Suprapubic skin (tissue), 4 donors: ENCODE results near the gene MYO15A. TPM values are rescaled to one million over a fixed set of nuclear protein-coding genes. Genes with fewer than 3 reads are reported as not detected.

Experiments used
- DNase-seq, 2 donors: peaks; one replicate each; pipeline ENCODE4 v3.0.0-alpha.2; 2019; ENCODE audit warnings: low spot score in 2 of 2
- H3K27ac ChIP-seq: fragments of 200-600 bp; sonication (generic); one replicate; pipeline ENCODE4 v1.5.1; 2019
- H3K27me3 ChIP-seq: fragments of 200-600 bp; sonication (generic); one replicate; pipeline ENCODE4 v1.5.1; 2019
- H3K36me3 ChIP-seq: fragments of 200-600 bp; sonication (generic); one replicate; pipeline ENCODE4 v1.5.1; 2019
- H3K4me1 ChIP-seq: fragments of 200-600 bp; sonication (generic); one replicate; pipeline ENCODE4 v1.5.1; 2019
- H3K4me3 ChIP-seq: fragments of 200-600 bp; sonication (generic); one replicate; pipeline ENCODE4 v1.5.1; 2019; ENCODE audit warnings: mild to moderate bottlenecking
- H3K9me3 ChIP-seq: fragments of 200-600 bp; sonication (generic); one replicate; pipeline ENCODE4 v1.5.1; 2019
- CTCF ChIP-seq, 2 donors: fragments of 200-600 bp in 1 of 2; fragments of 450-650 bp in 1 of 2; sonication (generic) in 1 of 2; IDR thresholded peaks; one replicate each; pipeline ENCODE4 v1.5.1; 2016 to 2019; ENCODE audit warnings: antibody characterized with exemption in 2 of 2, mild to moderate bottlenecking in 1 of 2, moderate library complexity in 1 of 2
- EP300 ChIP-seq: sonication (generic); formaldehyde crosslinking; IDR thresholded peaks from one replicate; pipeline ENCODE4 v1.6.1; 2017; ENCODE audit warnings: antibody characterized with exemption
- POLR2A ChIP-seq, 2 donors: fragments of 450-650 bp; IDR thresholded peaks; one replicate each; pipeline ENCODE4 v1.6.1; 2017; ENCODE audit warnings: antibody characterized with exemption in 2 of 2, mild to moderate bottlenecking in 2 of 2, moderate library complexity in 2 of 2
- POLR2AphosphoS5 ChIP-seq, 3 donors: sonication (generic); formaldehyde crosslinking; IDR thresholded peaks; one replicate each; pipeline ENCODE4 v1.6.1; 2017; ENCODE audit warnings: antibody characterized with exemption in 3 of 3
- WGBS: methylation state at CpG from one replicate; pipeline ENCODE4 v1.1.5; 2018; 5-methylcytosine and 5-hydroxymethylcytosine counted together
- total RNA-seq, 4 donors: library from RNA; depleted of rRNA; stranded (reverse); fragments of >200 nt; gene quantifications; one replicate each; pipeline ENCODE4 v1.1.0, GENCODE V29; 2016

Gene MYO15A
- total RNA-seq, 4 donors from 2014 or later = 0.23 to 0.49 (median 0.41) TPM

GRCh38 chr17:18107971-18108370, 585 bp upstream of the MYO15A start:
- TF ChIP-seq CTCF (IDR thresholded peaks at IDR 0.05) = no peak
- TF ChIP-seq POLR2A (IDR thresholded peaks at IDR 0.05) = no peak
- TF ChIP-seq EP300 = no peak
- TF ChIP-seq POLR2AphosphoS5 (IDR thresholded peaks at IDR 0.05) = no peak
- no peaks in the 10 kb centered on the region for H3K9me3 ChIP-seq
- DNase-seq = no peak
- WGBS = 79% methylated on average over 3 of the region's 6 CpGs
- H3K4me3 ChIP-seq = no peak overlapping the region
- H3K27me3 ChIP-seq = no peaks in the 10 kb centered on the region
- no peak overlapping the region for H3K27ac ChIP-seq
- no peaks in the 10 kb centered on the region for H3K4me1 ChIP-seq
- H3K36me3 ChIP-seq = peaks cover 46% of the 10 kb centered on the region

- Histone ChIP-seq H3K27me3 (no peaks in the 10 kb centered on the region), H3K4me1 (no peaks in the 10 kb centered on the region), H3K27ac (no peak overlapping the region), H3K9me3 (no peaks in the 10 kb centered on the region), H3K36me3 (peaks cover 26% of the 10 kb centered on the region), H3K4me3 (no peak overlapping the region)
- TF ChIP-seq CTCF (IDR thresholded peaks at IDR 0.05) (no peak), POLR2A (IDR thresholded peaks at IDR 0.05) (no peak), EP300 (no peak), POLR2AphosphoS5 (IDR thresholded peaks at IDR 0.05) (no peak)
- DNase-seq = no peak
- WGBS = 79% methylated on average over 10 of the region's 10 CpGs
Measured at GRCh38 chr17:18109935-18110485, 1.5 kb downstream of the MYO15A start.

- Histone ChIP-seq H3K9me3 (no peaks in the 10 kb centered on the region), H3K36me3 (peaks cover 19% of the 10 kb centered on the region), H3K27ac (no peak overlapping the region), H3K4me1 (no peaks in the 10 kb centered on the region), H3K27me3 (no peaks in the 10 kb centered on the region), H3K4me3 (no peak overlapping the region)
- 89% methylated on average over 4 of the region's 4 CpGs for WGBS
- TF ChIP-seq EP300 = no peak
- TF ChIP-seq POLR2A (IDR thresholded peaks at IDR 0.05) = no peak
- DNase-seq = no peak
Measured at GRCh38 chr17:18110636-18111145, 2.1 kb downstream of the MYO15A start.

- Histone ChIP-seq H3K9me3 (no peaks in the 10 kb centered on the region), H3K27ac (no peak overlapping the region), H3K4me3 (no peak overlapping the region), H3K27me3 (no peaks in the 10 kb centered on the region), H3K36me3 (peaks cover 12% of the 10 kb centered on the region), H3K4me1 (no peaks in the 10 kb centered on the region)
- no peak for DNase-seq
- no peak for TF ChIP-seq EP300
- no peak for TF ChIP-seq POLR2AphosphoS5 (IDR thresholded peaks at IDR 0.05)
- TF ChIP-seq POLR2A (IDR thresholded peaks at IDR 0.05) = no peak
- TF ChIP-seq CTCF (IDR thresholded peaks at IDR 0.05) = no peak
- WGBS = 75% methylated on average over 6 of the region's 6 CpGs
Measured at GRCh38 chr17:18111330-18111971, 2.9 kb downstream of the MYO15A start.

GRCh38 chr17:18115517-18115916, 7.0 kb downstream of the MYO15A start:
- 64% methylated on average over 7 of the region's 7 CpGs for WGBS
- no peaks in the 10 kb centered on the region for H3K27me3 ChIP-seq
- no peak overlapping the region for H3K27ac ChIP-seq
- H3K4me3 ChIP-seq = no peak overlapping the region
- DNase-seq = no peak
- H3K4me1 ChIP-seq = no peaks in the 10 kb centered on the region
- TF ChIP-seq EP300 (no peak), POLR2AphosphoS5 (IDR thresholded peaks at IDR 0.05) (no peak), POLR2A (IDR thresholded peaks at IDR 0.05) (no peak), CTCF (IDR thresholded peaks at IDR 0.05) (no peak)
- no peaks in the 10 kb centered on the region for H3K9me3 ChIP-seq
- no peaks in the 10 kb centered on the region for H3K36me3 ChIP-seq
